Neural progenitor cell (in vitro differentiated cells): ENCODE results near the gene TMEM183A. TPM values are rescaled to one million over a fixed set of nuclear protein-coding genes. Genes with fewer than 3 reads are reported as not detected.

ENCODE experiments used
- DNase-seq: peaks from one replicate; pipeline ENCODE4 v3.0.0-alpha.2; 2016; ENCODE audit warnings: low spot score
- H2AFZ ChIP-seq: fragments of 200-600 bp; sonication (generic); replicated peaks from 2 replicates; pipeline ENCODE4 v1.6.1; 2016; ENCODE audit warnings: antibody characterized with exemption
- H3F3A ChIP-seq: fragments of 200-600 bp; sonication (generic); 2 replicates; pipeline ENCODE4 v1.6.1; 2016; ENCODE audit warnings: antibody characterized with exemption, low read depth
- H3K27ac ChIP-seq: fragments of 200-600 bp; sonication (generic); 2 replicates; pipeline ENCODE4 v1.5.1; 2016; ENCODE audit warnings: mild to moderate bottlenecking
- H3K27me3 ChIP-seq: fragments of 200-600 bp; sonication (generic); 2 replicates; pipeline ENCODE4 v1.6.1; 2016; ENCODE audit warnings: mild to moderate bottlenecking, moderate library complexity
- H3K36me3 ChIP-seq: fragments of 200-600 bp; sonication (generic); 2 replicates; pipeline ENCODE4 v1.5.1; 2016
- H3K4me1 ChIP-seq: fragments of 200-600 bp; sonication (generic); 2 replicates; pipeline ENCODE4 v1.6.1; 2016; ENCODE audit warnings: mixed run types
- H3K4me2 ChIP-seq: fragments of 200-600 bp; sonication (generic); 2 replicates; pipeline ENCODE4 v1.6.1; 2016
- H3K4me3 ChIP-seq: fragments of 200-600 bp; sonication (generic); 2 replicates; pipeline ENCODE4 v1.5.1; 2016
- H3K79me2 ChIP-seq: fragments of 200-600 bp; sonication (generic); 2 replicates; pipeline ENCODE4 v1.6.1; 2016; ENCODE audit warnings: low read depth
- H3K9ac ChIP-seq: fragments of 200-600 bp; sonication (generic); 2 replicates; pipeline ENCODE4 v1.6.1; 2016
- H3K9me3 ChIP-seq: fragments of 200-600 bp; sonication (generic); 2 replicates; pipeline ENCODE4 v1.5.1; 2016; ENCODE audit warnings: low read depth
- H4K20me1 ChIP-seq: fragments of 200-600 bp; sonication (generic); 2 replicates; pipeline ENCODE4 v1.6.1; 2016; ENCODE audit warnings: low read depth
- H3K27ac Mint-ChIP-seq: 3 replicates; pipeline ENCODE4 v1.8.0; 2021; ENCODE audit warnings: mixed read lengths
- H3K27me3 Mint-ChIP-seq: 2 replicates; pipeline ENCODE4 v1.8.0; 2022; ENCODE audit warnings: low read depth, mild to moderate bottlenecking, inconsistent platforms, moderate library complexity, mixed read lengths; ENCODE audit not compliant: insufficient read depth
- H3K36me3 Mint-ChIP-seq: 3 replicates; pipeline ENCODE4 v1.8.0; 2021; ENCODE audit warnings: mixed read lengths
- H3K4me1 Mint-ChIP-seq: 3 replicates; pipeline ENCODE4 v1.8.0; 2021; ENCODE audit warnings: mixed read lengths
- H3K4me3 Mint-ChIP-seq: 3 replicates; pipeline ENCODE4 v1.8.0; 2021; ENCODE audit warnings: mild to moderate bottlenecking, moderate library complexity, mixed read lengths
- H3K9me3 Mint-ChIP-seq: 3 replicates; pipeline ENCODE4 v1.8.0; 2020; ENCODE audit warnings: mixed read lengths
- EZH2 ChIP-seq: fragments of 200-600 bp; sonication (generic); IDR thresholded peaks from 2 replicates; pipeline ENCODE4 v1.6.1; 2017; ENCODE audit warnings: antibody characterized with exemption, mild to moderate bottlenecking, moderate library complexity
- EZH2phosphoT487 ChIP-seq: fragments of 200-600 bp; sonication (generic); IDR thresholded peaks from 2 replicates; pipeline ENCODE4 v1.6.1; 2017; ENCODE audit warnings: antibody characterized with exemption
- total RNA-seq: library from RNA; depleted of rRNA; stranded (reverse); fragments of >200 nt; gene quantifications from 2 replicates; pipeline ENCODE4 v1.2.3, GENCODE V29; 2015; ENCODE audit warnings: low replicate concordance
- TF ChIP-seq, protein P1 (sequence below): fragments of 200-600 bp; sonication (generic); IDR thresholded peaks from 2 replicates; pipeline ENCODE4 v1.5.1; 2017; ENCODE audit warnings: antibody characterized with exemption, mild to moderate bottlenecking

The TMEM183A gene
- total RNA-seq, 1 donor from 2014 or later = 92.4 TPM

- Histone ChIP-seq H3K9ac (no peak overlapping the region), H3K27me3 (peaks cover 13% of the 10 kb centered on the region), H2AFZ (peak overlapping the region; percentile 3), H3K79me2 (no peaks in the 10 kb centered on the region), H3K9me3 (no peaks in the 10 kb centered on the region), H3K4me2 (no peak overlapping the region), H3K4me3 (no peak overlapping the region), H4K20me1 (no peaks in the 10 kb centered on the region), H3K27ac (no peak overlapping the region), H3K4me1 (no peaks in the 10 kb centered on the region), H3F3A (no peaks in the 10 kb centered on the region), H3K36me3 (no peaks in the 10 kb centered on the region)
- no peaks in the 10 kb centered on the region for H3K9me3 Mint-ChIP-seq
- H3K27me3 Mint-ChIP-seq = peaks cover 11% of the 10 kb centered on the region
- H3K4me3 Mint-ChIP-seq = no peak overlapping the region
- H3K27ac Mint-ChIP-seq = no peak overlapping the region
- no peaks in the 10 kb centered on the region for H3K36me3 Mint-ChIP-seq
- TF ChIP-seq EZH2phosphoT487 (no peak), EZH2 (no peak)
- TF ChIP-seq, protein P1, sequence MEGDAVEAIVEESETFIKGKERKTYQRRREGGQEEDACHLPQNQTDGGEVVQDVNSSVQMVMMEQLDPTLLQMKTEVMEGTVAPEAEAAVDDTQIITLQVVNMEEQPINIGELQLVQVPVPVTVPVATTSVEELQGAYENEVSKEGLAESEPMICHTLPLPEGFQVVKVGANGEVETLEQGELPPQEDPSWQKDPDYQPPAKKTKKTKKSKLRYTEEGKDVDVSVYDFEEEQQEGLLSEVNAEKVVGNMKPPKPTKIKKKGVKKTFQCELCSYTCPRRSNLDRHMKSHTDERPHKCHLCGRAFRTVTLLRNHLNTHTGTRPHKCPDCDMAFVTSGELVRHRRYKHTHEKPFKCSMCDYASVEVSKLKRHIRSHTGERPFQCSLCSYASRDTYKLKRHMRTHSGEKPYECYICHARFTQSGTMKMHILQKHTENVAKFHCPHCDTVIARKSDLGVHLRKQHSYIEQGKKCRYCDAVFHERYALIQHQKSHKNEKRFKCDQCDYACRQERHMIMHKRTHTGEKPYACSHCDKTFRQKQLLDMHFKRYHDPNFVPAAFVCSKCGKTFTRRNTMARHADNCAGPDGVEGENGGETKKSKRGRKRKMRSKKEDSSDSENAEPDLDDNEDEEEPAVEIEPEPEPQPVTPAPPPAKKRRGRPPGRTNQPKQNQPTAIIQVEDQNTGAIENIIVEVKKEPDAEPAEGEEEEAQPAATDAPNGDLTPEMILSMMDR = no peak
- no peak for DNase-seq
- no peaks in the 10 kb centered on the region for H3K4me1 Mint-ChIP-seq
Observed at GRCh38 chr1:202987922-202988583, 19.1 kb upstream of the TMEM183A start.

GRCh38 chr1:202989879-202990278, 17.3 kb upstream of the TMEM183A start:
- Histone ChIP-seq H3F3A (no peaks in the 10 kb centered on the region), H3K9me3 (no peaks in the 10 kb centered on the region), H3K27me3 (peaks cover 13% of the 10 kb centered on the region), H3K36me3 (no peaks in the 10 kb centered on the region), H3K4me2 (no peak overlapping the region), H3K27ac (no peak overlapping the region), H3K4me3 (no peak overlapping the region), H3K79me2 (no peaks in the 10 kb centered on the region), H3K4me1 (no peaks in the 10 kb centered on the region), H2AFZ (no peak overlapping the region), H4K20me1 (no peaks in the 10 kb centered on the region), H3K9ac (no peak overlapping the region)
- DNase-seq = no peak
- Mint-ChIP-seq H3K27me3 (peaks cover 10% of the 10 kb centered on the region), H3K4me3 (no peak overlapping the region), H3K27ac (no peak overlapping the region), H3K4me1 (no peaks in the 10 kb centered on the region), H3K9me3 (no peaks in the 10 kb centered on the region), H3K36me3 (no peaks in the 10 kb centered on the region)
- TF ChIP-seq EZH2 (no peak), EZH2phosphoT487 (no peak)
- TF ChIP-seq, protein P1 = no peak

- DNase-seq = no peak
- Mint-ChIP-seq H3K36me3 (no peaks in the 10 kb centered on the region), H3K4me3 (no peak overlapping the region), H3K9me3 (no peaks in the 10 kb centered on the region), H3K4me1 (no peaks in the 10 kb centered on the region), H3K27me3 (peaks cover 10% of the 10 kb centered on the region), H3K27ac (no peak overlapping the region)
- no peaks in the 10 kb centered on the region for H3K79me2 ChIP-seq
- H3F3A ChIP-seq = no peaks in the 10 kb centered on the region
- H3K4me2 ChIP-seq = no peak overlapping the region
- H4K20me1 ChIP-seq = no peaks in the 10 kb centered on the region
- H3K4me3 ChIP-seq = no peak overlapping the region
- H3K27me3 ChIP-seq = peaks cover 13% of the 10 kb centered on the region
- no peaks in the 10 kb centered on the region for H3K9me3 ChIP-seq
- no peaks in the 10 kb centered on the region for H3K36me3 ChIP-seq
- no peak overlapping the region for H3K9ac ChIP-seq
- H2AFZ ChIP-seq = no peak overlapping the region
- TF ChIP-seq, protein P1 = no peak
- TF ChIP-seq EZH2 (no peak), EZH2phosphoT487 (no peak)
- no peak overlapping the region for H3K27ac ChIP-seq
- no peaks in the 10 kb centered on the region for H3K4me1 ChIP-seq
Observed at GRCh38 chr1:202991112-202991511, 16.1 kb upstream of the TMEM183A start.
